ENCODE results near the gene TBC1D22A. TPM values are rescaled to one million over a fixed set of nuclear protein-coding genes. Genes with fewer than 3 reads are reported as not detected.

The TBC1D22A gene
- total RNA-seq, 2 experiments from 2014 or later, result 22.3 to 43.9 TPM

DNA sequence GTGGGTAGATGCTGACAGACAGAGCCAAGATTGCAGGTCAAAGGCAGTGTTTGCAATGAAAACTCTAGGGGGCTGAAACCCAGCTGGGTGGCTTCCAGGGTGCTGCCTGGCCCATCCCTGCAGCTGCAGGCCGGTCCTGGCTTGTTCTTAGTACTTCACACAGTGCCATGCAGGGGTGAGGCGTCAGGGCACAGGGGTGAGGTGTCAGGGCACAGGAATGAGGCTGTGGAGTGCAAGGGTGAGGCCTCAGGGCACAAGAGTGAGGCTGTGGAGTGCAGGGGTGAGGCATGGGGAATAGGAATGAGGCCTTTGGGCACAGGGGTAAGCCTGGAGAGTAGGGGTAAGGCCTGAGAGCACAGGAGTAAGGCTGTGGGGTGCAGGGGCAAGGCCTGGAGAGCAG lies 337.6 kb downstream of the TBC1D22A start:
- Histone ChIP-seq H3K79me2 (ENCODE audit: insufficient read depth, low read depth, low read length) (no peaks in the 10 kb centered on the region), H2AFZ (ENCODE audit: low read length) (no peak overlapping the region), H3K4me2 (ENCODE audit: low read length) (no peak overlapping the region), H3K9me2 (ENCODE audit: insufficient read depth, low read length) (no peaks in the 10 kb centered on the region), H3K9me3 (ENCODE audit: low read length) (no peaks in the 10 kb centered on the region), H3K36me3 (ENCODE audit: insufficient read depth, low read length) (no peaks in the 10 kb centered on the region), H3K27ac (ENCODE audit: low read depth, low read length, poor library complexity, severe bottlenecking) (no peak overlapping the region), H3K4me3 (ENCODE audit: low read depth, low read length, poor library complexity, severe bottlenecking) (no peak overlapping the region), H4K20me1 (ENCODE audit: insufficient read depth, low read length) (no peaks in the 10 kb centered on the region), H3K4me1 (ENCODE audit: insufficient read depth, low read length, poor library complexity, severe bottlenecking) (no peaks in the 10 kb centered on the region)
- BruUV-seq (replicated peaks), result no TSS peak
- ChIA-PET POLR2A (no interaction called here), CTCF (ENCODE audit: unreplicated experiment) (no interaction called here)
- intact Hi-C loops (cut with micrococcal nuclease; ENCODE audit: unreplicated experiment), result no loop called here
- no peak for DNase-seq (ENCODE audit: low spot score)
- TF ChIP-seq, protein P1, sequence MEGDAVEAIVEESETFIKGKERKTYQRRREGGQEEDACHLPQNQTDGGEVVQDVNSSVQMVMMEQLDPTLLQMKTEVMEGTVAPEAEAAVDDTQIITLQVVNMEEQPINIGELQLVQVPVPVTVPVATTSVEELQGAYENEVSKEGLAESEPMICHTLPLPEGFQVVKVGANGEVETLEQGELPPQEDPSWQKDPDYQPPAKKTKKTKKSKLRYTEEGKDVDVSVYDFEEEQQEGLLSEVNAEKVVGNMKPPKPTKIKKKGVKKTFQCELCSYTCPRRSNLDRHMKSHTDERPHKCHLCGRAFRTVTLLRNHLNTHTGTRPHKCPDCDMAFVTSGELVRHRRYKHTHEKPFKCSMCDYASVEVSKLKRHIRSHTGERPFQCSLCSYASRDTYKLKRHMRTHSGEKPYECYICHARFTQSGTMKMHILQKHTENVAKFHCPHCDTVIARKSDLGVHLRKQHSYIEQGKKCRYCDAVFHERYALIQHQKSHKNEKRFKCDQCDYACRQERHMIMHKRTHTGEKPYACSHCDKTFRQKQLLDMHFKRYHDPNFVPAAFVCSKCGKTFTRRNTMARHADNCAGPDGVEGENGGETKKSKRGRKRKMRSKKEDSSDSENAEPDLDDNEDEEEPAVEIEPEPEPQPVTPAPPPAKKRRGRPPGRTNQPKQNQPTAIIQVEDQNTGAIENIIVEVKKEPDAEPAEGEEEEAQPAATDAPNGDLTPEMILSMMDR (conservative IDR thresholded peaks at IDR 0.05; ENCODE audit: low read length), result no peak
- TF ChIP-seq EZH2phosphoT487 (IDR thresholded peaks at IDR 0.05; ENCODE audit: borderline replicate concordance, low read depth, low read length), result no peak

DNA sequence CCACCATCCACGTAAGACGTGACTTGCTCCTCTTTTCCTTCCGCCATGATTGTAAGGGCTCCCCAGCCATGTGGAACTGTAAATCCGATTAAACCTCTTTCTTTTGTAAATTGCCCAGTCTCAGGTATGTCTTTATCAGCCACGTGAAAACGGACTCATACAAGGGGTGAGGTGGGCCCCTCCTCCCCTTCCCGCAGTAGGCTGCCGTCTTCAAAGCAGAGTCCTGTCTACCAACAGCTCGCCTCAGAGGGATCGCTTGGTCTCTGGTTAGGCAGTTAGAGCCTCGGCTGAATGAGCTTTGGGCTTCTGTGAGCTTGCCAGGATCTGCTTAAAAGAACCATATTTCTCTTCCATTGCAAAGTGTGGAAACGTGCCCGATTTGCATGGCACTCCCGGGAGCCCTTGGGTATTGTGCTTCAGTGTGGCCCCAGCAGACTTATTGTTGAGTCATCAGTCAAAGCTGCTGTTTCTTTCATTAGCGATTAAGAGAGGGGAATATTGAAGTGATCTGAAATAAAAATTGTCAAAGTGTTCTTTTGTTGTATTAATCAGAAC lies 338.3 kb downstream of the TBC1D22A start:
- no TSS peak for BruUV-seq (replicated peaks)
- H2AFZ ChIP-seq (ENCODE audit: low read length), result no peak overlapping the region
- no peaks in the 10 kb centered on the region for H3K9me3 ChIP-seq (ENCODE audit: low read length)
- CTCF ChIA-PET (ENCODE audit: unreplicated experiment), result no interaction called here
- no peaks in the 10 kb centered on the region for H3K4me1 ChIP-seq (ENCODE audit: insufficient read depth, low read length, poor library complexity, severe bottlenecking)
- H4K20me1 ChIP-seq (ENCODE audit: insufficient read depth, low read length), result no peaks in the 10 kb centered on the region
- no peak overlapping the region for H3K4me3 ChIP-seq (ENCODE audit: low read depth, low read length, poor library complexity, severe bottlenecking)
- DNase-seq (ENCODE audit: low spot score), result no peak
- no peaks in the 10 kb centered on the region for H3K36me3 ChIP-seq (ENCODE audit: insufficient read depth, low read length)
- intact Hi-C loops (cut with micrococcal nuclease; ENCODE audit: unreplicated experiment), result no loop called here
- no peaks in the 10 kb centered on the region for H3K9me2 ChIP-seq (ENCODE audit: insufficient read depth, low read length)
- H3K27ac ChIP-seq (ENCODE audit: low read depth, low read length, poor library complexity, severe bottlenecking), result no peak overlapping the region
- H3K4me2 ChIP-seq (ENCODE audit: low read length), result no peak overlapping the region
- H3K79me2 ChIP-seq (ENCODE audit: insufficient read depth, low read depth, low read length), result no peaks in the 10 kb centered on the region
- POLR2A ChIA-PET, result no interaction called here
- no peak for TF ChIP-seq EZH2phosphoT487 (IDR thresholded peaks at IDR 0.05; ENCODE audit: borderline replicate concordance, low read depth, low read length)
- TF ChIP-seq, protein P1 (conservative IDR thresholded peaks at IDR 0.05; ENCODE audit: low read length), result no peak

DNA sequence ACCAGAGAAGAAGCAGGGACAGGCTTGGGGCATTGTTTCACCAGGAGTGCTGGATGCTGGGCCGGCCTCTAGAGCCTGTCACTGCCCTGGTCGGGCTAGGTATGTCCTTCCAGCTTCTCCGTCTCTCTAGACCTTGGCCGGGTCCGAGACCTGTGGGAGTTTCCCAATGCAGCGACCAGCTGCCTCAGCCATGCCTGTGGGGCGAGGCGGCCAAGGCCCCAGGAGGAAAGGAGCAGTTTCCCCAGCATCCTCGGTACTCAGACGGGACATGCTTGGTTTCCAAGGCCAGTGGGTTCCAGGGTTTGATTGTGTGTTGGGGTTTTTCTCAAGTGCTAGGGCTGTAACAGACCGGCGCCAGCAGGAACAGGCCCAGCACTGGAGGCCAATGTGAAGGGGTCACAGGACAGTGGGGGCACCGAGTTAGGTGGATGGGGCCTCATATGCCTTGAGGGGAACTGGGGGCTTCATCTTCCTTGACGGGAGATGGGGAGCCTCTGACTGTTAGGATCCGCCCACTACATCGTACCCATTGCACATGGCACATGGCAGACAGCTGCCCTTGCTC lies 339.0 kb downstream of the TBC1D22A start:
- no TSS peak for BruUV-seq (replicated peaks)
- TF ChIP-seq EZH2phosphoT487 (IDR thresholded peaks at IDR 0.05; ENCODE audit: borderline replicate concordance, low read depth, low read length), result no peak
- TF ChIP-seq, protein P1 (conservative IDR thresholded peaks at IDR 0.05; ENCODE audit: low read length), result no peak
- H3K9me3 ChIP-seq (ENCODE audit: low read length), result no peaks in the 10 kb centered on the region
- ChIA-PET POLR2A (no interaction called here), CTCF (ENCODE audit: unreplicated experiment) (no interaction called here)
- no peaks in the 10 kb centered on the region for H3K9me2 ChIP-seq (ENCODE audit: insufficient read depth, low read length)
- H3K4me3 ChIP-seq (ENCODE audit: low read depth, low read length, poor library complexity, severe bottlenecking), result no peak overlapping the region
- no peak for DNase-seq (ENCODE audit: low spot score)
- intact Hi-C loops (cut with micrococcal nuclease; ENCODE audit: unreplicated experiment), result no loop called here
- H3K27ac ChIP-seq (ENCODE audit: low read depth, low read length, poor library complexity, severe bottlenecking), result no peak overlapping the region
- H2AFZ ChIP-seq (ENCODE audit: low read length), result no peak overlapping the region
- no peaks in the 10 kb centered on the region for H3K79me2 ChIP-seq (ENCODE audit: insufficient read depth, low read depth, low read length)
- H3K36me3 ChIP-seq (ENCODE audit: insufficient read depth, low read length), result no peaks in the 10 kb centered on the region
- no peaks in the 10 kb centered on the region for H4K20me1 ChIP-seq (ENCODE audit: insufficient read depth, low read length)
- no peak overlapping the region for H3K4me2 ChIP-seq (ENCODE audit: low read length)
- H3K4me1 ChIP-seq (ENCODE audit: insufficient read depth, low read length, poor library complexity, severe bottlenecking), result no peaks in the 10 kb centered on the region

Data from OCI-LY7 (cell line).